ENCODE measurements around the gene KCNQ4.

The KCNQ4 gene

GRCh38 chr1:40795811-40796586 lies 12.4 kb downstream of the KCNQ4 start:
- DNase-seq (ENCODE audit: low read depth), result no peak

- no peak for DNase-seq (ENCODE audit: low read depth)
Observed at GRCh38 chr1:40796939-40797667, 13.5 kb downstream of the KCNQ4 start.

- no peak for DNase-seq (ENCODE audit: low read depth)
Observed at GRCh38 chr1:40797668-40798010, 14.1 kb downstream of the KCNQ4 start.

- DNase-seq (ENCODE audit: low read depth), result no peak
Observed at GRCh38 chr1:40798366-40799281, 15.0 kb downstream of the KCNQ4 start.

GRCh38 chr1:40799351-40799867 lies 15.8 kb downstream of the KCNQ4 start:
- no peak for DNase-seq (ENCODE audit: low read depth)

GRCh38 chr1:40801742-40802077 lies 18.1 kb downstream of the KCNQ4 start:
- no peak for DNase-seq (ENCODE audit: low read depth)

- peak; percentile 80 for DNase-seq (ENCODE audit: low read depth)
Observed at GRCh38 chr1:40802078-40802741, 18.6 kb downstream of the KCNQ4 start.

GRCh38 chr1:40802742-40803113 lies 19.1 kb downstream of the KCNQ4 start:
- DNase-seq (ENCODE audit: low read depth), result no peak

- DNase-seq (ENCODE audit: low read depth), result no peak
Observed at GRCh38 chr1:40803447-40803846, 19.9 kb downstream of the KCNQ4 start.

- no peak for DNase-seq (ENCODE audit: low read depth)
Observed at GRCh38 chr1:40803902-40804301, 20.3 kb downstream of the KCNQ4 start.

- DNase-seq (ENCODE audit: low read depth), result no peak
Observed at GRCh38 chr1:40806240-40806639, 22.7 kb downstream of the KCNQ4 start.

GRCh38 chr1:40806731-40807695 lies 23.4 kb downstream of the KCNQ4 start:
- DNase-seq (ENCODE audit: low read depth), result no peak

- no peak for DNase-seq (ENCODE audit: low read depth)
Observed at GRCh38 chr1:40808002-40808401, 24.4 kb downstream of the KCNQ4 start.

GRCh38 chr1:40808444-40808843 lies 24.9 kb downstream of the KCNQ4 start:
- DNase-seq (ENCODE audit: low read depth), result no peak

- no peak for DNase-seq (ENCODE audit: low read depth)
Observed at GRCh38 chr1:40808909-40809308, 25.3 kb downstream of the KCNQ4 start.

- DNase-seq (ENCODE audit: low read depth), result no peak
Observed at GRCh38 chr1:40810927-40811326, 27.3 kb downstream of the KCNQ4 start.

- DNase-seq (ENCODE audit: low read depth), result no peak
Observed at GRCh38 chr1:40815420-40815819, 31.8 kb downstream of the KCNQ4 start.

GRCh38 chr1:40817791-40818263 lies 34.2 kb downstream of the KCNQ4 start:
- DNase-seq (ENCODE audit: low read depth), result no peak

- DNase-seq (ENCODE audit: low read depth), result peak; percentile 84
Observed at GRCh38 chr1:40818264-40818961, 34.8 kb downstream of the KCNQ4 start.

- no peak for DNase-seq (ENCODE audit: low read depth)
Observed at GRCh38 chr1:40819101-40819500, 35.5 kb downstream of the KCNQ4 start.
